Thyroid gland (tissue), 4 donors: ENCODE measurements around the gene IFNA8. TPM values are rescaled to one million over a fixed set of nuclear protein-coding genes. Genes with fewer than 3 reads are reported as not detected.

ENCODE experiments used
- DNase-seq, 2 donors: peaks; one replicate each; pipeline ENCODE4 v3.0.0-alpha.2; 2019
- H3K27ac ChIP-seq, 3 donors: fragments of 200-600 bp; sonication (generic); 1 replicate in 2 of 3; 2 replicates in 1 of 3; pipeline ENCODE4 v1.5.1; 2016 to 2019; ENCODE audit warnings: mild to moderate bottlenecking in 1 of 3, moderate library complexity in 1 of 3
- H3K27me3 ChIP-seq: fragments of 200-600 bp; sonication (generic); one replicate; pipeline ENCODE4 v1.5.1; 2019
- H3K36me3 ChIP-seq, 2 donors: fragments of 200-600 bp; sonication (generic); one replicate each; pipeline ENCODE4 v1.5.1; 2016 to 2019
- H3K4me1 ChIP-seq, 2 donors: fragments of 200-600 bp; sonication (generic); one replicate each; pipeline ENCODE4 v1.5.1; 2017 to 2019
- H3K4me3 ChIP-seq, 3 donors: fragments of 200-600 bp; sonication (generic); replicated peaks in 1 of 3; 1 replicate in 2 of 3; 2 replicates in 1 of 3; pipeline ENCODE4 v1.5.1; 2016; ENCODE audit warnings: mild to moderate bottlenecking in 1 of 3
- H3K9me3 ChIP-seq: fragments of 200-600 bp; sonication (generic); one replicate; pipeline ENCODE4 v1.5.1; 2017
- POLR2A ChIP-seq, 2 donors: fragments of 450-650 bp; IDR thresholded peaks; one replicate each; pipeline ENCODE4 v1.6.1; 2017; ENCODE audit warnings: antibody characterized with exemption in 2 of 2, mild to moderate bottlenecking in 2 of 2, moderate library complexity in 1 of 2
- WGBS, 2 donors: methylation state at CpG; one replicate each; pipeline ENCODE4 v1.1.5; 2017; 5-methylcytosine and 5-hydroxymethylcytosine counted together
- intact Hi-C: fragments of 100-400 bp; cut with DNase I; formaldehyde crosslinking; loops from one replicate; pipeline ENCODE4 v1.15.1; 2023
- total RNA-seq, 4 donors: library from RNA; depleted of rRNA; stranded (reverse); fragments of >200 nt; gene quantifications; one replicate each; pipeline ENCODE4 v1.2.3, GENCODE V29; 2016
- TF ChIP-seq, protein P1 (sequence below), 6 experiments: fragments of 200-600 bp in 3 of 6; fragments of 450-650 bp in 3 of 6; sonication (generic) in 3 of 6; IDR thresholded peaks; one replicate each; pipeline ENCODE4 v1.5.1; 2016 to 2019; ENCODE audit warnings: antibody characterized with exemption in 6 of 6, mild to moderate bottlenecking in 2 of 6, inconsistent platforms in 1 of 6, moderate library complexity in 1 of 6

The IFNA8 gene
- total RNA-seq, 4 donors from 2014 or later, result not detected

DNA sequence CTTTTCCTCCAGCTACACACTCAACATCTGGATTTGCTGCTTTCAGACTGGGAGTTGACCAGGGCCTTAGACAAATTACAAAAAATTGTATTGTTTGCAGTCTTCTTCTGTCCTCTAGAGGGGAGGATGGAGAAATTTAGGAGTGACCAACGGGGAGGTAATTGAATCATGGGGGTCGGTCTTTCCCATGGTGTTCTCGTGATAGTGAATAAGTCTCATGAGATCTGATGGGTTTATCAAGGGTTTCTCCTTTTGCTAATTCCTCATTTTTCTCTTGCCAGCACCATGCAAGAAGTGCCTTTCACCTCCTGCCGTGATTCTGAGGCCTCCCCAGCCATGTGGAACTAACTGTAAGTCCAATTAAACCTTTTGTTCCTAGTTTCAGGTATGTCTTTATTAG lies 4.2 kb downstream of the IFNA8 start:
- no peak for DNase-seq
- no peaks in the 10 kb centered on the region for H3K4me1 ChIP-seq
- no peaks in the 10 kb centered on the region for H3K27me3 ChIP-seq
- no peaks in the 10 kb centered on the region for H3K9me3 ChIP-seq
- intact Hi-C loops, result no loop called here
- no peak overlapping the region for H3K27ac ChIP-seq
- no peak for TF ChIP-seq POLR2A (IDR thresholded peaks at IDR 0.05)
- TF ChIP-seq, protein P1, sequence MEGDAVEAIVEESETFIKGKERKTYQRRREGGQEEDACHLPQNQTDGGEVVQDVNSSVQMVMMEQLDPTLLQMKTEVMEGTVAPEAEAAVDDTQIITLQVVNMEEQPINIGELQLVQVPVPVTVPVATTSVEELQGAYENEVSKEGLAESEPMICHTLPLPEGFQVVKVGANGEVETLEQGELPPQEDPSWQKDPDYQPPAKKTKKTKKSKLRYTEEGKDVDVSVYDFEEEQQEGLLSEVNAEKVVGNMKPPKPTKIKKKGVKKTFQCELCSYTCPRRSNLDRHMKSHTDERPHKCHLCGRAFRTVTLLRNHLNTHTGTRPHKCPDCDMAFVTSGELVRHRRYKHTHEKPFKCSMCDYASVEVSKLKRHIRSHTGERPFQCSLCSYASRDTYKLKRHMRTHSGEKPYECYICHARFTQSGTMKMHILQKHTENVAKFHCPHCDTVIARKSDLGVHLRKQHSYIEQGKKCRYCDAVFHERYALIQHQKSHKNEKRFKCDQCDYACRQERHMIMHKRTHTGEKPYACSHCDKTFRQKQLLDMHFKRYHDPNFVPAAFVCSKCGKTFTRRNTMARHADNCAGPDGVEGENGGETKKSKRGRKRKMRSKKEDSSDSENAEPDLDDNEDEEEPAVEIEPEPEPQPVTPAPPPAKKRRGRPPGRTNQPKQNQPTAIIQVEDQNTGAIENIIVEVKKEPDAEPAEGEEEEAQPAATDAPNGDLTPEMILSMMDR (IDR thresholded peaks at IDR 0.05), result no peak
- no peak overlapping the region for H3K4me3 ChIP-seq
- 73 to 86% methylated on average over 4 of the region's 4 CpGs for WGBS, 2 donors
- H3K36me3 ChIP-seq, result no peaks in the 10 kb centered on the region

DNA sequence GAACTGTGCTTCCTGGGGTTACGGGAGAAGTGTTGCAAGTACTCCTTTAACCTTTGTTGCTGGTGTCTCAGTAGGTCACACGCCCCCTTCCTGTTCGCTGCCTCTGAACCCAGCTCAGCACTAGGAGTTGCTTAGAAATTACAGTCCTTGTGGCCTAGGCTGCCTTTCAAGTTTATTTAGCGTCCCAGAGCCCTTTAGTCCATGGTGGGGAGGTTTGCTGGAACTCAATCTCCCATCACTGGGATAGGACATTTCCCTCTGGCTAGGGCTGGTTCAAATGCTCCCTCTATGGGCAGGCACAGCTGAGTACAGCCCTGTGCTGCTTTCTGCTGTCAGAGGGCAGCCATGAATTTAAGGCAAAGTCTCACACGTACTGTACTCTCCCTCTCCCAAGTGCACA lies 4.7 kb downstream of the IFNA8 start:
- DNase-seq, result no peak
- no peaks in the 10 kb centered on the region for H3K9me3 ChIP-seq
- H3K36me3 ChIP-seq, result no peaks in the 10 kb centered on the region
- no peak overlapping the region for H3K27ac ChIP-seq
- intact Hi-C loops, result no loop called here
- 66 to 70% methylated on average over 5 of the region's 5 CpGs for whole genome bisulfite sequencing, 2 donors
- H3K27me3 ChIP-seq, result no peaks in the 10 kb centered on the region
- no peak overlapping the region for H3K4me3 ChIP-seq
- TF ChIP-seq POLR2A (IDR thresholded peaks at IDR 0.05), result no peak
- TF ChIP-seq, protein P1 (IDR thresholded peaks at IDR 0.05), result no peak
- no peaks in the 10 kb centered on the region for H3K4me1 ChIP-seq

DNA sequence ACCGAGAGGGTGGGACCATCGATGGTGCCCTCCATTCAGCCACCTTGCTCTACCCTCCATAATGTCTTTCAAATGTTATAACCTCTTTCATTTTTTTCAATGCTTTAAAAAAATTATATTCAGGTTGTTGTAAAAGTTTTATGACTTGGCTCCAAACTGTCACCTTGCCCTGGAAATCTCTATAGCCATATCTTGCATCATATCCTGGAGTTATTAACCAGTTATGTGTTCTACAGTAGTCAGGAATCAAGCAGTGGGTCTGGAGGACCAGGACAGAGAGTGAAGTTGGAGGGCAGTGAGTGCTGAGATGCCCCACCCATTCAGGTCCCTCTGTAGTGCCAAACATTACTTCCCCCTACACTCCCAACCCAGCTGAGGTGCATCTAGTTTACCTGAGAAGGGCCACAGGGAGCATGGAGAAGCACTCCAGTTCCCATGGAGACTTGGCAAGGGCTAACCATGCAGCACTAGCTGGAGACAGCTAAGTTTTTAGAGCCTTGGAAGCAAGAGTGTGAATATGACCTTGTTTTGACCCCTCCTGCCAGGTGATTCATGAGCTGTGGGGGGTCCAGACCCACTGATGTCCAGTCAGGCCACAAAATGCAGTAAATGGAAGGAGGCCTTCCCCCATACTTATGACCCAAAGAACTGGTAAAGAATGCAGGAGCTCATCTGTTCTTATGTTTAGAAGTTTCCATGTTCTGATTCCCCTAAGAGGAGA lies 5.5 kb downstream of the IFNA8 start:
- WGBS, 2 donors, result 98 to 99% methylated on average over 2 of the region's 2 CpGs
- peak; percentile 41 to 58 for DNase-seq
- Histone ChIP-seq H3K27ac (no peak overlapping the region), H3K4me3 (no peak overlapping the region), H3K9me3 (no peaks in the 10 kb centered on the region), H3K36me3 (no peaks in the 10 kb centered on the region), H3K27me3 (no peaks in the 10 kb centered on the region), H3K4me1 (no peaks in the 10 kb centered on the region)
- intact Hi-C loops, result no loop called here
- TF ChIP-seq, protein P1 (IDR thresholded peaks at IDR 0.05), result no peak
- no peak for TF ChIP-seq POLR2A (IDR thresholded peaks at IDR 0.05)

DNA sequence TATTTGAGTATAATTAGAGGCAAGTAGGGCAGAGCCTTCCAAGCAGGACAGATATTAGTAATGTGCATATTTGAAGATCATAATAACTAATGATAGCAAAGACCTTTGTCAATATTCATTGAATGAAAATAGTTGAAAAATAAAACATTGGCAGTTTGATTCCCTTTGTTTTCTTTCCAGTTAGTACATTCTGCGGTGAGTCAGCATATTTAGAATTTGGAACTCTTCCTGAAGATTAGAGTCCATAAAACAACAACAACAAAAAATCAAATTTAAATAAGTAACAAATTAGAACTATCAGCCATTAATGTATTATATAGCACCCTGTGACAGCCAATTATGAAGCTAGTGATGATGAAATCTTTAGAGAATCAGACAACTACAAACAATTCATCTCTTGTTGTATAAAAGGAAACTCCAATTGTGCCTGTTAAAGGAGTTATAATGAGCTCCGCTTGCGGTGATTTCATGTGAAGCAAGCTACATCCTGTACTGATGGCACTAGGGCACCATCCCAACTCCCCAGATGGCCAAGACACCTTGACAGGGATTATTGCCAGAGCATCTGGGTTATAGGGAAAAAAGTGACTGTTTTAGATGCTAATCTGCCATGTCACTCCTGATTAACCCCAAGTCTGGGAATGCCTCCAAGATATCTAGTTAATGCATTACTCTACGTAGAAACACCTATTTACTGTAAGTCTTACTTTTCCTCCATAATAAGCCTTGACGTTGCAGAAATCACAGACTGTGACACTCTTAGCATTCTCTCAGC lies 6.8 kb downstream of the IFNA8 start:
- Histone ChIP-seq H3K27ac (no peak overlapping the region), H3K4me1 (no peaks in the 10 kb centered on the region), H3K9me3 (no peaks in the 10 kb centered on the region), H3K4me3 (no peak overlapping the region), H3K36me3 (no peaks in the 10 kb centered on the region), H3K27me3 (no peaks in the 10 kb centered on the region)
- intact Hi-C loops, result no loop called here
- TF ChIP-seq, protein P1 (IDR thresholded peaks at IDR 0.05), result no peak
- no peak for TF ChIP-seq POLR2A (IDR thresholded peaks at IDR 0.05)
- no peak for DNase-seq
- WGBS, 2 donors, result 87% methylated on average over 5 of the region's 5 CpGs

DNA sequence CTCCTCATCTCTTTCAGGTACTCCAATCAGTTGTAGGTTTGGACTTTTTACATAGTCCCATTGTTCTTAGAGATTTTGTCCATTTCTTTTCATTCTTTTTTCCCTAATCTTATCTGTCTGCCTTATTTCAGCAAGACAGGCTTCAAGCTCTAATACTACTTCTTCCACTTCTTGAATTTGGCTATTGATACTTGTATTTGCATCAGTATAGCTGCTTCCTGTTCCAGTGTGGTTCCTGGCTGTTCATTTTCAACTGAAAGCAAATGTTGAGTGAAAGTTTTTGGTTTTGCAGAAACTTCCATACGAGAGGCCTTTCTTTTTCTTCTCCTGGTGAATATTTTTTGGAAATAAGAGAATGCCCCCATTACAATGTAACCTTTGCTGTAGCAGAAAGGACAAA lies 19.3 kb downstream of the IFNA8 start:
- intact Hi-C loops, result no loop called here
- H3K9me3 ChIP-seq, result no peaks in the 10 kb centered on the region
- H3K36me3 ChIP-seq, result no peaks in the 10 kb centered on the region
- no peaks in the 10 kb centered on the region for H3K4me1 ChIP-seq
- TF ChIP-seq, protein P1 (IDR thresholded peaks at IDR 0.05), result no peak
- TF ChIP-seq POLR2A (IDR thresholded peaks at IDR 0.05), result no peak
- DNase-seq, result no peak
- no peaks in the 10 kb centered on the region for H3K27me3 ChIP-seq
- 82 to 95% methylated on average over 1 of the region's 1 CpG for WGBS, 2 donors
- H3K27ac ChIP-seq, result no peak overlapping the region
- no peak overlapping the region for H3K4me3 ChIP-seq
